MM.1S (cell line): ENCODE results near the gene CUBN.

Experiments
- CTCF ChIP-seq: fragments of 300-600 bp; sonication (generic); IDR thresholded peaks from 2 replicates; pipeline ENCODE4 v1.5.1; 2016; ENCODE audit warnings: antibody characterized with exemption, low read length, mixed read lengths
- EZH2 ChIP-seq: fragments of 300-600 bp; sonication (generic); optimal IDR thresholded peaks from 2 replicates; pipeline ENCODE3; 2017; ENCODE audit warnings: low read depth, mild to moderate bottlenecking, antibody characterized with exemption, low read length, mixed read lengths

GRCh38 chr10:17067376-17068264 lies 62.0 kb downstream of the CUBN start:
- no peak for TF ChIP-seq CTCF
- TF ChIP-seq EZH2, result no peak
